ENCODE results near the gene RNF41.

The RNF41 gene

GRCh38 chr12:56152756-56153677, 68.7 kb downstream of the RNF41 start:
- DNase-seq (ENCODE audit: low read depth) = no peak
